RCC 7860 (cell line): Measurements from ENCODE around the gene ADGRF4.

Source experiments
- DNase-seq: peaks from one replicate; pipeline ENCODE4 v3.0.0-alpha.2; 2015; ENCODE audit warnings: low spot score
- FAIRE-seq: peaks from 2 replicates; lab custom pipeline; 2012; peaks lifted over from hg19 to GRCh38; lab: Jason Lieb, UNC

ADGRF4 gene

GRCh38 chr6:47681201-47681990, 17.0 kb upstream of the ADGRF4 start:
- no peak for FAIRE-seq
- no peak for DNase-seq

- FAIRE-seq (no peak), DNase-seq (no peak)
These were observed 12.0 kb upstream of the ADGRF4 start for GRCh38 chr6:47686411-47686810.

GRCh38 chr6:47687432-47687831, 10.9 kb upstream of the ADGRF4 start:
- FAIRE-seq (no peak), DNase-seq (no peak)

GRCh38 chr6:47690214-47690613, 8.2 kb upstream of the ADGRF4 start:
- DNase-seq = no peak
- no peak for FAIRE-seq

GRCh38 chr6:47690791-47691190, 7.6 kb upstream of the ADGRF4 start:
- FAIRE-seq = no peak
- no peak for DNase-seq

- DNase-seq (no peak), FAIRE-seq (no peak)
These were observed 455 bp upstream of the ADGRF4 start for GRCh38 chr6:47697925-47698324.

- peak; percentile 74 for FAIRE-seq
- DNase-seq = peak; percentile 67
These were observed 1.7 kb downstream of the ADGRF4 start for GRCh38 chr6:47700053-47700452.

GRCh38 chr6:47700596-47700995, 2.2 kb downstream of the ADGRF4 start:
- FAIRE-seq (no peak), DNase-seq (no peak)

- FAIRE-seq (no peak), DNase-seq (peak; percentile 26)
These were observed 3.0 kb downstream of the ADGRF4 start for GRCh38 chr6:47701363-47701762.

GRCh38 chr6:47709160-47709559, 10.8 kb downstream of the ADGRF4 start:
- DNase-seq (no peak), FAIRE-seq (no peak)

- no peak for FAIRE-seq
- DNase-seq = no peak
These were observed 11.9 kb downstream of the ADGRF4 start for GRCh38 chr6:47710295-47710694.

GRCh38 chr6:47713200-47713599, 14.8 kb downstream of the ADGRF4 start:
- no peak for DNase-seq

GRCh38 chr6:47714802-47715201, 16.4 kb downstream of the ADGRF4 start:
- DNase-seq (no peak), FAIRE-seq (no peak)

More at GRCh38 chr6:47713200-47713599, 14.8 kb downstream of the ADGRF4 start:
- FAIRE-seq = no peak

- FAIRE-seq (no peak), DNase-seq (no peak)
These were observed 17.4 kb downstream of the ADGRF4 start for GRCh38 chr6:47715782-47716181.

GRCh38 chr6:47716207-47716606, 17.8 kb downstream of the ADGRF4 start:
- no peak for FAIRE-seq
- no peak for DNase-seq

GRCh38 chr6:47718571-47718970, 20.2 kb downstream of the ADGRF4 start:
- FAIRE-seq = no peak

GRCh38 chr6:47721189-47721588, 22.8 kb downstream of the ADGRF4 start:
- DNase-seq = no peak
- FAIRE-seq = no peak

More at GRCh38 chr6:47718571-47718970, 20.2 kb downstream of the ADGRF4 start:
- no peak for DNase-seq

- FAIRE-seq (no peak), DNase-seq (no peak)
These were observed 23.8 kb downstream of the ADGRF4 start for GRCh38 chr6:47722194-47722593.

- FAIRE-seq = no peak
- no peak for DNase-seq
These were observed 25.9 kb downstream of the ADGRF4 start for GRCh38 chr6:47724300-47724699.

- DNase-seq (no peak), FAIRE-seq (no peak)
These were observed 29.0 kb downstream of the ADGRF4 start for GRCh38 chr6:47727391-47727790.

GRCh38 chr6:47729019-47729418, 30.6 kb downstream of the ADGRF4 start:
- FAIRE-seq (peak; percentile 90), DNase-seq (peak; percentile 75)

- no peak for FAIRE-seq
These were observed 31.1 kb downstream of the ADGRF4 start for GRCh38 chr6:47729457-47729856.

More at GRCh38 chr6:47729457-47729856, 31.1 kb downstream of the ADGRF4 start:
- no peak for DNase-seq
